GM10266 (cell line): ENCODE data around the gene PPIL4.

Experiments
- DNase-seq: peaks from one replicate; pipeline ENCODE4 v3.0.0; 2012; ENCODE audit errors: extremely low spot score
- TF ChIP-seq, protein P1 (sequence below): IDR thresholded peaks from 2 replicates; pipeline ENCODE4 v1.5.1; 2012; ENCODE audit warnings: mild to moderate bottlenecking, low read depth; ENCODE audit not compliant: control insufficient read depth, insufficient read depth; ENCODE audit errors: missing control alignments

Gene PPIL4

GRCh38 chr6:149474108-149474935, 71.5 kb downstream of the PPIL4 start:
- no peak for DNase-seq
- TF ChIP-seq, protein P1, sequence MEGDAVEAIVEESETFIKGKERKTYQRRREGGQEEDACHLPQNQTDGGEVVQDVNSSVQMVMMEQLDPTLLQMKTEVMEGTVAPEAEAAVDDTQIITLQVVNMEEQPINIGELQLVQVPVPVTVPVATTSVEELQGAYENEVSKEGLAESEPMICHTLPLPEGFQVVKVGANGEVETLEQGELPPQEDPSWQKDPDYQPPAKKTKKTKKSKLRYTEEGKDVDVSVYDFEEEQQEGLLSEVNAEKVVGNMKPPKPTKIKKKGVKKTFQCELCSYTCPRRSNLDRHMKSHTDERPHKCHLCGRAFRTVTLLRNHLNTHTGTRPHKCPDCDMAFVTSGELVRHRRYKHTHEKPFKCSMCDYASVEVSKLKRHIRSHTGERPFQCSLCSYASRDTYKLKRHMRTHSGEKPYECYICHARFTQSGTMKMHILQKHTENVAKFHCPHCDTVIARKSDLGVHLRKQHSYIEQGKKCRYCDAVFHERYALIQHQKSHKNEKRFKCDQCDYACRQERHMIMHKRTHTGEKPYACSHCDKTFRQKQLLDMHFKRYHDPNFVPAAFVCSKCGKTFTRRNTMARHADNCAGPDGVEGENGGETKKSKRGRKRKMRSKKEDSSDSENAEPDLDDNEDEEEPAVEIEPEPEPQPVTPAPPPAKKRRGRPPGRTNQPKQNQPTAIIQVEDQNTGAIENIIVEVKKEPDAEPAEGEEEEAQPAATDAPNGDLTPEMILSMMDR = no peak

DNA sequence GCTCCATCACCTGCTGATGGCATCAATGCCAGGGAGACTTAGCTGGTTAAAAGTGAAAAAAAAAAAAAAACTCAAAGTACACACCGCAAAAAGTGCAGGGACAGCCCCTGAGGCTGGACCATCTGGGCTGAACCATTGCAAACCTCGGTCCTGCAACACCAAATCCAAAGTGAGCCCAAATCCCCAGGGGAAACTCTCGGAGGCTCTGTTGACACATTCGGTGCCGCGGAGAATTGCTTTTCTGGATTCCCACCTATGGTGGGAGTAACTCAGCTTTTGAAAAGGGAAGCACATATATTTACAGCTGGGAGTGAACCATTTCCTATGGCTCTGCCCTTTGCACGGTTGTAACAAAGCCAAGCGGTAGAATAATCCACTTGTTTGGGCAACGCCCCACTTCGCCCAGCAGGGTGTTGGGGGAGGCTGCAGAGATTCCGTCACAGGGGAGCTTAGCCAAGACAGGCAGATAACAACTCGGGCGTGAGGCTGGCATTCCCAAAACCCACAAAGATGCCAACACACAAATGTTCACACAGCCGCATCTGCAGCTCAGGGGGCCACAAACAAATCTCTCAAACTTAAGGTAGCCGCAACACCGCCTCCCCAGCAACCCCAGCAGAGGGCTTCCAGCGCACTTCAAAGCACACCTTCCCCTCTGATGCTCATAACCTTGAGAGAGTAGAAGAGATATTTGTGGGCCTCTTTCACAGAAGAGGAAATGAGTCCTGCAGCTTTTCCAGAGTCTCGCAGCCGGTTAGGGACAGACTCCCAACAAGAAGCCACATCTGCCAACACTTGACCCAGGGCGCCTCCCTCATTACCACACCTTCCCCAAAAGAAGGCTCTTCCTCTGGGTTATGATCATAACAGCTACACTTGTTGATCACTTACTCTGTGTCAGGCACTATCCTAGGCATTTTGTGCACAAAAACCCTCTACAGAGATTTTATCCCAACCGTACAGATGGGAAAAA, 72.5 kb downstream of the PPIL4 start:
- no peak for DNase-seq

DNA sequence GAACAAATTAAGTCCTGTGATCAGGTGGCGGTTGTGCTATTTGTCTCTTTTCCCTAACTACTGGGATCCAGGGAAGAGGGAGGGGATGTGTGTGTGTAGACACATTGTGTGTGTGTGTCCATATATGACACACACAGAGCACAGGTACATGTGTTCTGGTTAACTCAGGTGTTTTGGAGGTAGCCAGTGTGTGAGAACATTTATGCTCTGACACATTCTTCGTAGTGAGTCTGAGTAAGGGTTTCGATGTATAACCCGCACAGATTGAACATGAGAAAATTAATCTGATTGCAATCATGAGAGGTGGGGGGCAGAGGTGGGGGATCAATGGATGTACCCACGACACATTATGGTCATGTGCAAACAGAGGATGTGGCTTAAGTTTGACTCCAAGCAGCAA, 73.6 kb downstream of the PPIL4 start:
- no peak for DNase-seq

More for the DNA sequence above, 72.5 kb downstream of the PPIL4 start:
- TF ChIP-seq, protein P1 = no peak

DNA sequence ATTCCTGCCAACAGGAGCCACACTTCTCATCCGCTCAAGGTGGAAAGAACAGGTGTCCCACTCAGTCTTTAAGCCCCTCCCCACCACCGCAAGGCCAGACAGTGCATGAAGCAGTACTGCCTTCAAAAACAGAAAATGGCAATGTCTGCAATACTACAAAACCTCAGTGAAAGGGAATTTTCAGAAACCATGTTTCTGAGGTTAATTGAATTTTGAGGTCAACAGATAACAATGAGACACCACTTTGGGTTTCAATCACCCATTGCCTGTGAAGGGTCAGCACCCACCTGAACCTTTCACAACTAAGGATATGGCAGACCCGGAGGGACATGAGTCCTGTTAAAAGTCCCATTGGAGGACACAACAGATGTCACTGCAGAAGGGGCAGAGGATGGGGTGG, 74.0 kb downstream of the PPIL4 start:
- DNase-seq = no peak
- TF ChIP-seq, protein P1 = no peak

More for the DNA sequence above, 73.6 kb downstream of the PPIL4 start:
- TF ChIP-seq, protein P1 = no peak

GRCh38 chr6:149470948-149471347, 74.9 kb downstream of the PPIL4 start:
- TF ChIP-seq, protein P1 = no peak

DNA sequence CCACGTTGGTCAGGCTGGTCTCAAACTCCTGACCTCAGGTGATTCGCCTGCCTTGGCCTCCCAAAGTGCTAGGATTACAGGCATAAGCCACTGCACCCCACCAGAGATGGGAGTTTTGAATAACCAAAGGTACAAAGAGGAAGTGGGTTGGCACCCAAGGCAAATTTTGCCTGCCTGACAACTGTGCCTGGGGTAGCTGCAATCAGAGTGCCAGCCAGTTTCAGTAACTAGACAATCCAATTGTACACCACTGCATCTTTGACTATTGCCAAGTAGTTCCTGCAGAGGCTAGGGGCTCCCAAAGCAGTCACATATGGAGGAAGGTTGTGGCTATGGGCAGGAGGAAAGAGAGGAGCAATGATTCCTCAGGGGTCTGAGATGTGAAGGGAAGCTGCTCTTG, 77.7 kb downstream of the PPIL4 start:
- no peak for DNase-seq
- TF ChIP-seq, protein P1 = no peak

More at GRCh38 chr6:149470948-149471347, 74.9 kb downstream of the PPIL4 start:
- DNase-seq = no peak

DNA sequence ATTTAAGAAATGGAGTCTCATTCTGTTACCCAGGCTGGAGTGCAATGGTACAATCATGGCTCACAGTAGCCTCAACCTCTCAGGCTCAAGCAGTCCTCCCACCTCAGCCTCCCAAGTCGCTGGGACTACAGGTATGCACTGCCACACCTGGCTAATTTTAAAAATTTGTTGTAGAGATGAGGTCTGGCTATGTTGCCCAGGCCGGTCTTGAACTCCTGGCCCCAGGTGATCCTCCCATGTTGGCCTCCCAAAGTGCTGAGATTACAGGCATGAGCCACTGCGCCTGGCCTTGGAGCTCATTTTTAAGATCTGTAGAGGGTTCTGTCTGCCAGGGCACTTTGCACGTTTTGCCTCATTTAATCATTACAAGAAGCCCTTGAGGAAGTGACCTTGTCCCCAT, 78.6 kb downstream of the PPIL4 start:
- TF ChIP-seq, protein P1 = no peak
- DNase-seq = no peak
